ENCODE results near the gene LAMC3. TPM values are rescaled to one million over a fixed set of nuclear protein-coding genes. Genes with fewer than 3 reads are reported as not detected.

LAMC3 gene
- total RNA-seq, 4 donors from 2014 or later = 0.06 to 0.50 (median 0.34) TPM; not detected in 1

DNA sequence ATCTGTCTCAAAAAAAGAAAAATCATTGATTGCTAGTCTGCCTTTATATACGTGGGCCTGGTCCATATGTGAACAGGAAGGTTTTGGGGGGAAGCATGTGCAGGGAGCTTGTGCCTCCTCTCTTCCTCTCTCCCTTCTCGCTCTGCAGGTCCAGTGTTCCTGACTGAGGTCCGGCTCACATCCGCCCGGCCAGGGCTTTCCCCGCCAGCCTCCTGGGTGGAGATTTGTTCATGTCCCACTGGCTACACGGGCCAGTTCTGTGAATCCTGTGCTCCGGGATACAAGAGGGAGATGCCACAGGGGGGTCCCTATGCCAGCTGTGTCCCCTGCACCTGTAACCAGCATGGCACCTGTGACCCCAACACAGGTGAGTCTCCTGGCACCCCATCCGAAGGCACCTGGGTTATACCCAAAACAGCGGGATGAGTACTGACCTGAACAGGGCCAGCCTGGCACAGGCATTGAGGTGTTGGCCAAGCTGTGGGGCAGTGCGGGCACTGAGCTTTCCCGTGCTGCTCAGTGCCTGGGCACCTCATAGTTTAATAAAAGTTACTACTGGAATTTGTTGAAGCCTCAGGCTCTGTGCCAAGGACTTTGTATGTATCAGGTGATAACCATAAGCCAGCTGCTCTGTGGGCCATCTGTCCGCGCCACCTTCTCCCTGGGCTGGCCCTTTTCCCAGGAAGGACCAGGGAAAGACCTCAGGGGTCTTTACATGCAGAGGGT, 48.0 kb downstream of the LAMC3 start:
- intact Hi-C loops (cut with DNase I) = loop anchor here (5.0 kb wide), 1 partner anchor 280 kb away; no protein-coding TSS in a partner anchor
- no peak for DNase-seq (ENCODE audit: extremely low spot score)
- 89% methylated on average over 9 of the region's 14 CpGs for WGBS

DNA sequence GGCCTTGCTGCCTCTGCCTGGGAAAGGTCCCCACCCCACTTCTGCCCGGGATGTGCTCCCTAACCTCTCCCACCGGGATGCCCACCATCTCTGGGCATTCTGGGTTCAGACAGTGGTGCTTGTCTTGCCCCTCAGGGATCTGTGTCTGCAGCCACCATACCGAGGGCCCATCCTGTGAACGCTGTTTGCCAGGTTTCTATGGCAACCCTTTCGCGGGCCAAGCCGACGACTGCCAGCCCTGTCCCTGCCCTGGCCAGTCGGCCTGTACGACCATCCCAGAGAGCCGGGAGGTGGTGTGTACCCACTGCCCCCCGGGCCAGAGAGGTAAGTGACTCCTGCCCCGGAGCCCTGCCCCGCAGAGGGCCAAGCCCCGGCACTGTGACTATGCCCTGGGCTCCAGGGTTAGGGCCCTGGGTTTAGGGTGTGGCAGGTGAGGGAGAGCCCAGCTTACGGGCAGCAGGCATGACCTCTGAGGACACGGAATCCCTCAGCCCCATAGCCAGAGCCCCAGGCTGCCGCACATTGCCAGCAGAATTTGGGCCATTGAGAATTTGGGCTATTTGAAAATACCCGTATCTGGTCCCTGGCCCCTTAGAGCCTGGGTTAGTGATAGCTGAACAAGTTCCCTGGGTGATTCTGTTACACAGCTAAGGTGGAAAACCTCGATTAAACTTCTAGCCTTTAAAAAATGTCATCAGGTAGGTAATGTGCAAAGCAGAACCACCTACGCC, 52.1 kb downstream of the LAMC3 start:
- Histone ChIP-seq H3K4me1 (no peaks in the 10 kb centered on the region), H3K36me3 (no peaks in the 10 kb centered on the region), H3K27me3 (peaks cover 0 to 37% (median 0%) of the 10 kb centered on the region in 4 donors), H3K27ac (replicated peaks in 1 of 4) (no peak overlapping the region), H3K9me3 (no peaks in the 10 kb centered on the region), H3K4me3 (no peak overlapping the region)
- WGBS = 80% methylated on average over 11 of the region's 21 CpGs
- no peak for DNase-seq (ENCODE audit: extremely low spot score)
- no peak for TF ChIP-seq EP300 (IDR thresholded peaks at IDR 0.05)
- TF ChIP-seq POLR2AphosphoS5 (IDR thresholded peaks at IDR 0.05) = no peak
- TF ChIP-seq POLR2A (IDR thresholded peaks at IDR 0.05; ENCODE audit: low read depth) = no peak
- TF ChIP-seq CTCF (IDR thresholded peaks at IDR 0.05) = no peak
- intact Hi-C loops (cut with DNase I) = no loop called here

More for the DNA sequence above, 48.0 kb downstream of the LAMC3 start:
- H3K9me3 ChIP-seq = no peaks in the 10 kb centered on the region
- H3K4me3 ChIP-seq = no peak overlapping the region
- TF ChIP-seq EP300 (IDR thresholded peaks at IDR 0.05) (no peak), CTCF (IDR thresholded peaks at IDR 0.05) (no peak)
- no peaks in the 10 kb centered on the region for H3K4me1 ChIP-seq
- peaks cover 0 to 36% (median 0%) of the 10 kb centered on the region in 4 donors for H3K27me3 ChIP-seq
- no peaks in the 10 kb centered on the region for H3K36me3 ChIP-seq
- H3K27ac ChIP-seq (replicated peaks in 1 of 4) = no peak overlapping the region

GRCh38 chr9:131062969-131063368, 54.0 kb downstream of the LAMC3 start:
- H3K9me3 ChIP-seq = no peaks in the 10 kb centered on the region
- WGBS = 68% methylated on average over 8 of the region's 9 CpGs
- H3K27ac ChIP-seq (replicated peaks in 1 of 4) = no peak overlapping the region
- H3K4me3 ChIP-seq = no peak overlapping the region
- no peak for DNase-seq (ENCODE audit: extremely low spot score)
- H3K36me3 ChIP-seq = no peaks in the 10 kb centered on the region
- H3K4me1 ChIP-seq = no peaks in the 10 kb centered on the region
- TF ChIP-seq CTCF (IDR thresholded peaks at IDR 0.05) (no peak), POLR2A (IDR thresholded peaks at IDR 0.05; ENCODE audit: low read depth) (no peak), POLR2AphosphoS5 (IDR thresholded peaks at IDR 0.05) (no peak), EP300 (IDR thresholded peaks at IDR 0.05) (no peak)
- intact Hi-C loops (cut with DNase I) = no loop called here
- H3K27me3 ChIP-seq = peaks cover 0 to 38% (median 0%) of the 10 kb centered on the region in 4 donors

DNA sequence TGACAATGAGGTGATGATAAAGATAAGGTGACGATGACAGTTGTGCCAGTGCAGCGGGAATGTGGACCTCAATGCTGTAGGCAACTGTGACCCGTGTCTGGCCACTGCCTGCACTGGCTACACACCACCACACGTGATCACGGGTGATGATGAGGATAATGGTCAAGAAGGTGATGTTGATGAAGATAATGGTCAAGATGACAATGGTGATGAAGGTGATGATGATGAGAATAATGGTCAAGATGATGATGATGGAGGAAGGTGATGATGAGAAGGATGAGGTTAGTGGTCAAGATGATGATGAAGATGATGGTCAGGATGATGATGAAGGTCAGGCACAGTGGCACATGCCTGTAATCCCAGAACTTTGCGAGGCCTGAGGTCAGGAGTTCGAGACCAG, 56.6 kb downstream of the LAMC3 start:
- Histone ChIP-seq H3K4me3 (no peak overlapping the region), H3K27ac (replicated peaks in 1 of 4) (no peak overlapping the region), H3K27me3 (peaks cover 0 to 60% (median 0%) of the 10 kb centered on the region in 4 donors), H3K4me1 (no peaks in the 10 kb centered on the region), H3K9me3 (no peaks in the 10 kb centered on the region), H3K36me3 (no peaks in the 10 kb centered on the region)
- intact Hi-C loops (cut with DNase I) = no loop called here
- WGBS = 94% methylated on average over 7 of the region's 7 CpGs
- TF ChIP-seq POLR2A (IDR thresholded peaks at IDR 0.05; ENCODE audit: low read depth) (no peak), POLR2AphosphoS5 (IDR thresholded peaks at IDR 0.05) (no peak), EP300 (IDR thresholded peaks at IDR 0.05) (no peak), CTCF (IDR thresholded peaks at IDR 0.05) (no peak)
- no peak for DNase-seq (ENCODE audit: extremely low spot score)
